Cardiac muscle cell (in vitro differentiated cells and primary cell): Measurements from ENCODE around the gene PLPPR2. TPM values are rescaled to one million over a fixed set of nuclear protein-coding genes. Genes with fewer than 3 reads are reported as not detected.
"Not testable (repeated sequence)": the region's sequence is repeated elsewhere in the genome, so short reads cannot be mapped to it uniquely, and the experiment has no call there.

ENCODE experiments used
- DNase-seq, 2 donors: peaks; one replicate each; pipeline versions ENCODE4 v3.0.0 to v3.0.0-alpha.2; 2010 to 2017; ENCODE audit warnings: low read depth in 1 of 2, low spot score in 1 of 2
- H3K27ac ChIP-seq: fragments of 200-600 bp; sonication (generic); 2 replicates; pipeline ENCODE4 v1.5.1; 2016
- H3K27me3 ChIP-seq: fragments of 200-600 bp; sonication (generic); 2 replicates; pipeline ENCODE4 v1.6.0; 2016; ENCODE audit warnings: control low read depth
- H3K36me3 ChIP-seq: fragments of 200-600 bp; sonication (generic); 2 replicates; pipeline ENCODE4 v1.5.1; 2016; ENCODE audit warnings: control low read depth
- H3K4me1 ChIP-seq: fragments of 200-600 bp; sonication (generic); 2 replicates; pipeline ENCODE4 v1.8.1; 2017; ENCODE audit warnings: low read depth, mild to moderate bottlenecking, mixed run types
- H3K4me3 ChIP-seq: fragments of 200-600 bp; sonication (generic); 2 replicates; pipeline ENCODE4 v1.5.1; 2016; ENCODE audit warnings: mild to moderate bottlenecking
- H3K9me3 ChIP-seq: fragments of 200-600 bp; sonication (generic); 2 replicates; pipeline ENCODE4 v1.5.1; 2017; ENCODE audit warnings: low read depth, mild to moderate bottlenecking, control low read depth
- polyA plus RNA-seq: library from polyadenylated mRNA; unstranded; fragments of >200 nt; fragmentation: Nextera tagmentation; extraction: Ambion mirVana; gene quantifications from 2 replicates; pipeline ENCODE4 v1.2.1, GENCODE V29; 2016
- total RNA-seq: library from RNA; depleted of rRNA; stranded (reverse); fragments of >200 nt; gene quantifications from 2 replicates; pipeline ENCODE4 v1.2.3, GENCODE V29; 2016
- TF ChIP-seq, protein P1 (sequence below): IDR thresholded peaks from 2 replicates; pipeline ENCODE4 v1.5.1; 2012; ENCODE audit warnings: low read depth, mild to moderate bottlenecking, low read length

PLPPR2 gene
- total and polyA plus RNA-seq, 2 experiments from 2014 or later: 13.4 to 14.9 TPM

DNA sequence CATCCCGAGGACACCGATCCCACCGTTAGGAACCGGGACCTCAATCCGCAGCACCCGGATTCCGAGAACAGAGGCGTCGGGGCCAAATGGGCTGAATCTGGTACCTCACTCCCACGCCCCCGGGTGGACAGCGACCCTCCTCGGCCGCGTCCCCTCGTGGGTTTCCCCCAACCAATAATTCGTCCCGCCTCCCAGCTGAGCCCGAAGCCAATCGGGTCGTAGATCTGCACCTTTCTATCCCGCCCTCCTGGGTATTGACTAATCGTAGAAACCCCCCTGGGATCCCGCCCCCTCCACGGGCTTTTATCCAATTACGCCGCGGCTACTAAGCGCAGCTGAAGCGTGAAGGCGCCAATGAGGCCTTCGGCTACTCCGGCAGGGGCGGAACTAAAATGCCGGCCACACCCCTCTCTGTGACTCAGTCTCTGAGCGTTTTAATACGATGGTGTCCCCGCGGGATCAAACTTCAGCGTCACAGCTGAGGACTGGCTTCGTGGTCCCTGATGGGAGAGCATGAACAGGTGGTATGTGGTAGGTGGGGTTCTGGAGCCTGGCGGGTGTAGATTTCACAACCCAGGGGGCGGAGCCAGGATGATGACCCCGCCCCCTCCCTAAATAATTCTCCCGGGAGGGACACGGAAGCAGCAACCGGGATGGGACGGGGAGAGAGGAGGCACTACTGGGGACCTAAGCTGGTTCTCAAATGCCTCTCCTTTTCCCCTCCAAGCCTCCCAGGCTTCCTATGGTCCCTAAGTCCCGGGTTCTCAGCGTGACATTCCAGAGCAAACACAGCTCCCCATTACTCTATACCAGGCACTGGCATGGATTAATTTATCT, 8.9 kb upstream of the PLPPR2 start, which contains the start of the genes CCDC159 and TMEM205:
Gene CCDC159 (plus strand): TSS at position 416 of the 837 bp plus-strand sequence. CDS start 88 bp downstream, at position 504.
Gene TMEM205 (minus strand): TSS at position 165 of the 837 bp plus-strand sequence. CDS start 649 bp downstream, outside the sequence.
- no peaks in the 10 kb centered on the region for H3K9me3 ChIP-seq
- H3K4me1 ChIP-seq: no peaks in the 10 kb centered on the region
- peak within 1 kb of the TSS; percentile 67 for H3K4me3 ChIP-seq
- TF ChIP-seq, protein P1, sequence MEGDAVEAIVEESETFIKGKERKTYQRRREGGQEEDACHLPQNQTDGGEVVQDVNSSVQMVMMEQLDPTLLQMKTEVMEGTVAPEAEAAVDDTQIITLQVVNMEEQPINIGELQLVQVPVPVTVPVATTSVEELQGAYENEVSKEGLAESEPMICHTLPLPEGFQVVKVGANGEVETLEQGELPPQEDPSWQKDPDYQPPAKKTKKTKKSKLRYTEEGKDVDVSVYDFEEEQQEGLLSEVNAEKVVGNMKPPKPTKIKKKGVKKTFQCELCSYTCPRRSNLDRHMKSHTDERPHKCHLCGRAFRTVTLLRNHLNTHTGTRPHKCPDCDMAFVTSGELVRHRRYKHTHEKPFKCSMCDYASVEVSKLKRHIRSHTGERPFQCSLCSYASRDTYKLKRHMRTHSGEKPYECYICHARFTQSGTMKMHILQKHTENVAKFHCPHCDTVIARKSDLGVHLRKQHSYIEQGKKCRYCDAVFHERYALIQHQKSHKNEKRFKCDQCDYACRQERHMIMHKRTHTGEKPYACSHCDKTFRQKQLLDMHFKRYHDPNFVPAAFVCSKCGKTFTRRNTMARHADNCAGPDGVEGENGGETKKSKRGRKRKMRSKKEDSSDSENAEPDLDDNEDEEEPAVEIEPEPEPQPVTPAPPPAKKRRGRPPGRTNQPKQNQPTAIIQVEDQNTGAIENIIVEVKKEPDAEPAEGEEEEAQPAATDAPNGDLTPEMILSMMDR: peak; percentile 7
- H3K27me3 ChIP-seq: no peaks in the 10 kb centered on the region
- no peaks in the 10 kb centered on the region for H3K36me3 ChIP-seq
- DNase-seq: peak; percentile 99 to 100
- H3K27ac ChIP-seq: peak within 1 kb of the TSS; percentile 56

DNA sequence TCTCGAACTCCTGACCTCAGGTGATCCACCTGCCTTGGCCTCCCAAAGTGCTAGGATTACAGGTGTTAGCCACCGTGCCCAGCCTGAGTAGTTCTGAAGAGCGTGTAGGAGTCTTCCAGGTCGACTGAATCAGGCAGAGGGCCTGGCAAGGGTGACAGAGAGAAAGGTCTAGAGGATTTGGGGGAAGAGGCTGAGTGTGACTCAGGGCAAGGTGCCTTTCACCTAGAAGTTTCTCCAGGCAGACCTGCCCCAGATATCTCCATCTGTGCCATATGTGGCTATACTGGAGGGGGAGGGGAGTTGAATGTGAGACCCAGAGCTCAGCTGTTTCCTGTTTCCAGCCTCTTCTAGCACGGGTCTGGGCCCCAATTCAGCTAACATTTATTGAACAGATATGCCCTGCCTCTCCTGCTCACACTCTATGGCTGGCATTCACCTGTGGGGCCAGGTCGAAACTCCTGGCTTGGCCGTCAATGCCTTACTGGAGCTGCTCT, 7.6 kb upstream of the PLPPR2 start:
- Histone ChIP-seq H3K27ac (no peak overlapping the region), H3K4me3 (no peak overlapping the region)

DNA sequence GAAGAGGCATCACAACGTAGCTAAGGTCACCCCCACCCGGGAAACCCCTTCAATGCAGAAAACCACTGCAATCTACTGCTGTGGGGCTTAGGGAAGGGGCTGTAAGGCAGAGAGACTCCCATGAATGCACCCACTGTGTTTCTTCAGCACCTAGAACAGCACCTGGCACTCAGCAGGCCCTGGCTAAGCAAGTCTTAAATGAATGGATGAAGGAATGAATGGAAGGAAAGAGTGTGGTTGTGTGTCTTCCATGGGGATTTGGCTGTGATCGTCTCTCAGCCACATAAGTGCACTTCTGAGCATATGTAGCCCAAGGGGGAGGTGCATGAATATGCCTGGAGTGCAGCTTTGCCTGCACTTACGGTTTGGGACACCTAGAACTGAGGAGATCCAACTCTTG, 6.1 kb upstream of the PLPPR2 start:
- TF ChIP-seq, protein P1: no peak
- Histone ChIP-seq H3K36me3 (no peaks in the 10 kb centered on the region), H3K4me1 (no peaks in the 10 kb centered on the region), H3K4me3 (no peak overlapping the region), H3K27me3 (no peaks in the 10 kb centered on the region), H3K27ac (no peak overlapping the region), H3K9me3 (no peaks in the 10 kb centered on the region)
- DNase-seq: no peak

More for the DNA sequence above, 7.6 kb upstream of the PLPPR2 start:
- Histone ChIP-seq H3K9me3 (no peaks in the 10 kb centered on the region), H3K4me1 (no peaks in the 10 kb centered on the region), H3K36me3 (no peaks in the 10 kb centered on the region), H3K27me3 (no peaks in the 10 kb centered on the region)
- DNase-seq: no peak
- TF ChIP-seq, protein P1: no peak

DNA sequence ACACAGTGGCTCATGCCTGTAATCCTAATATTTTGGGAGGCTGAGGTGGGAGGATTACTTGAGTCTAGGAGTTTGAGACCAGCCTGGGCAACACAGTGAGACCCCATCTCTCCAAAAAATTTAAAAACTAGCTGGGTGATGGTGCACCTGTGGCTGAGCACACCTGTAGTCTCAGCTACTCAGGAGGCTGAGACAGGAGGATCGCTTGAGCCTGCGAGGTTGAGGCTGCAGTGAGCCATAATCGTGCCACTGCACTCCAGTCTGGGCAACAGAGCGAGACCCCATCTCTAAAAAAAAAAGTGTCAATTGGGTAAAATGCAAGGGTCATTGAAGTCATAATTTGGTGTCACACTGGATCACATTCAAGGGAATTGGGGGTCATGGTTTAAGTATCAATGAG, 1.1 kb upstream of the PLPPR2 start:
- H3K4me3 ChIP-seq, H3K36me3 ChIP-seq, H3K4me1 ChIP-seq, H3K9me3 ChIP-seq, H3K27ac ChIP-seq, DNase-seq, H3K27me3 ChIP-seq: not testable (repeated sequence)

DNA sequence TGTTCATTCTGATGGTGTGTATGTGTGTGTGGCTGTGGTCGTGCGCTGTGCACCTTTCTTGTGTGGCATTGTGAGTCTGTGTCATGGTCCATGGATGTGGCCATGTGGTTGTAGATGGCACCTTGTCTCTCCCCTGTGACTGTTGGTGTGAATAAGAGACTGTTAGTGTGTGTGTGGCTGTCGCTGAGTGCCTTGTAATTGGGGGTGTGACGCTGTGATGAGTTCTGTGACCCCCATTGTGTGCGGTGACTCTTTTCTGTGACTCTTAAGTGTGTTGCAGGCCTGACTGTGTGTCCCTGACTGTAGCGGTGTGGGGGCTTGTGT, 804 bp downstream of the PLPPR2 start:
- TF ChIP-seq, protein P1: no peak
- Histone ChIP-seq H3K4me1 (no peaks in the 10 kb centered on the region), H3K27me3 (no peaks in the 10 kb centered on the region), H3K9me3 (no peaks in the 10 kb centered on the region), H3K4me3 (no peak overlapping the region), H3K36me3 (no peaks in the 10 kb centered on the region), H3K27ac (no peak overlapping the region)
- DNase-seq: no peak
